Glomerular visceral epithelial cell (primary cell): ENCODE results near the gene USH1C.

Source experiments
- DNase-seq: peaks from one replicate; pipeline ENCODE4 v3.0.0-alpha.2; 2016; ENCODE audit errors: extremely low spot score

The USH1C gene

DNA sequence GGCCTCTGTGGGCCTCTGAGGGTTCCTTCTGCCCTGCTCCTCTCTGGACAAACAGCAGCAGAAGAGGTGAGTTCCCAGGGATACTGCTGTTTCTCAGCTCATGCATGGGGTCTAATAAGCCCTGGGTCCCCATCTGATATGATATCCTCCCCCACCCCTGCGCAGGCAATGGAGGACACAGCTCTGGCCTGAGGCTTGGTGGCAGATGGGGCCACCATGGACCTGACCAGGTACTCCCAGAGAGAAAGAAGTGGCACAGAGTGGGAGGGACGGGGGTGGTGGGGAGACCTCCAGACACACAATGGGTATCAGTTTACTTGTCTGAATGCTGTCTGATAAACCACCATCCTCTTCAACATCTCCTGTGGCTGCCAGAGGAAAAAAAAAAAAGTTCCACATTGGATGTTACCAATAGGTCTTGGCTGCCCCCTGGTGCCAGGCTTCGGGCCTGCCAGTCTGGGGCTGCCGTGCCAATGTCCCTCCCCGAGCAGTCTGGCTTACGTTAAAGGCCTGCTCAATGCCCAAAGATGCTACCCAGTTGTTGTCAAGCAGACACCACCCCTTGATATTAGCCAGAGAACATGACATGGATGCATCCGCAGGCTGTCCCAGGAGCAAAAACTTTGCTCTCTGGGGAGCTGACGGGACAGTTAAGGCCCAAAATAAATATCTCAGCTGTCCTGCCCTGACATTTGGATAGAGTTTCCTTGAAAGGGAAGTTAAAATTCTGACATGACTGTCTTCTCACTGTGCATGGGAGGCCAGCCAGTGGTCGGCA lies 39.7 kb downstream of the USH1C start:
- DNase-seq = peak; percentile 61

DNA sequence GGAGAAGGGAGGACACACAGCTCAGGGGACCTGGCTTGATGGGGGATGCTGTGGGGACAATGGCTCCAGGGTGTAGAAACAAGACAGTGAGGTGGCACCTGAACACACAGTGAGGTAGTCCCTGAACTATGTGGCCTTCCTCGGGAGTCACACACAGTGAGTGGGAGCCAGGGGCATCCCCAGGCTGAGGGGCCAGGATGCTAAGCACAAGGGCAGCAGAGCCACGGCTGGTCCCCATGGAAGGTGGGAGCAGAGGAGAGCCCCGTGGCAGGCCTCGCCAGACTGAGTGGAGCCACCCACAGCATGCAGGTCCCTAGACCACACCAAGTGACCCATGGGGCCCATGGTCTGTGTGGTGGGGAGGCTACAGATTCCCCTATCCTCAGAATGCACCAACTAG lies 41.6 kb downstream of the USH1C start:
- DNase-seq = no peak

DNA sequence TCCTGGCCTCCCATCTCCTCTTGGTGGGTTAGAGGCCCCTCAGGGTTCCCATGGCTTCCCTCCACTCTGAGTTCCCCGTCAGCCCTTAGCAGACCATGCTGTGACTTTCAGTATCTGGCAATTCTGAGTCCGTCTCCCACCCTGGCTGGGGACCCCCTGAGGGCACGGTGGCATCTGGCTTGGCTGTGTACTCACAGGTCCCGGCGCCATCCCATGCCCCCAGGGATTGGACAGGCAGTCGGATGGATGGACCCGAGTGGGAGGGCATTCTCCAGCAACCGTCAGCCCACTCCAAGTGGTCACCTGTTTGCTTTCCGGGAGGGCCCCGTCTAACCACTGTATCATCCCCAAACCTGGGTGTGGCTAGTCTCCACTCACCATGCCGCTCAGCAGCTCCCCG lies 43.5 kb downstream of the USH1C start:
- no peak for DNase-seq

DNA sequence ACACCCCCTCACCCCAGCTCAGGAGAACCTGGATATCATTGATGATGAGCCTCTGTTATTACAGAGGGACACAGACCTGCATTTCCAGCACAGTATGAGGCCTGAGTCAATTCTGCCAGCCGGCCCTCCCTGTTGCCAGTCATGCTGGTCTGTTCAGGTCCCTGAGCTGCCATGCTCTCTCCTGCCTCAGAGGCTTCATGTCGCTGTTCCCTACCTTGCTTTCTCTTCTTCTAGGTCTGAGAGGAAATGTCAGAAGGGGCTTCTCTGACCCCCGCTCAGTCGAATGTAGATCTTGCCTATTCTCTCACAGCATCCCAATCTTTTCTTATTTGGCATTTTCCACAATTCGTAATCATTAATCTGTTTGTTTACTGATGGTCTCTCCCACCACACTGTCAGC lies 45.7 kb downstream of the USH1C start:
- no peak for DNase-seq

DNA sequence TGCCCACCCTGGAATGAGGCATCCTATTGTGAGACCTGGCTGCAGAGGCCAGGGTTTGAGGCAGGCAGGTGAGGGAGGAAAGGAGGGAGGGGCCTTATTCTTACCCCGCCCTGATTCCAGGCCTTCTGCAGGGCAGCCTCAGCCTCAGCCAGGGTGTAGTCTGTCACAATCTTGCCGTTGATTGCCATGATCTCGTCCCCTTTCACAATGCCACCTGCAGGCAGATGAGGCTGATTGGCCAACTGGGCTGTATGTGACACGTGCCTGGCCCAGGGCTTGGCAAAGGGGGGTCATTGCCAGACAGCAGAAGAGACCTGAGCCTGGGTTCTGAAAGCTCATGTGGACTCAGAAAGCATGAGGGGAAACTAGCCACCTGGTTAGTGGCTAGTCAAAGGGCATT lies 46.2 kb downstream of the USH1C start:
- DNase-seq = no peak

DNA sequence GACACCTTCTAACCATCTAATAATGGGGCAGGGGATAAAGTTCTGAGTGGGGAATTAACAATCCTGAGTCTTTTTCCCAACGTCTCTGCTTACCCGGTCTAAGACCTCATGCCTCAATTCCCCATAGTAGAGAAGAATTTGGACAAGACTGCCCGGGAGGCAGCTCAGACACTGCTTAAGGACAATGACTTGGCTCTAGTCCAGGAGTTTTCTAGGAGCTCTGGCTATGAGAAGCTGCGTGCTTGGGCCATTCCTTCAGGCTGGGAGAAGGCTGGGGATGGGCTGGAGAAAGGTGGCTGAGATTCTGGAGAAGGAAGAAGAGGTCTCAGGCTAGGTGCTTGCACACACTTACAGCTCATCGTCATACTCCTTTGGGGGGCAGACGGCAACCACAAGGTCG lies 47.8 kb downstream of the USH1C start:
- DNase-seq = no peak

DNA sequence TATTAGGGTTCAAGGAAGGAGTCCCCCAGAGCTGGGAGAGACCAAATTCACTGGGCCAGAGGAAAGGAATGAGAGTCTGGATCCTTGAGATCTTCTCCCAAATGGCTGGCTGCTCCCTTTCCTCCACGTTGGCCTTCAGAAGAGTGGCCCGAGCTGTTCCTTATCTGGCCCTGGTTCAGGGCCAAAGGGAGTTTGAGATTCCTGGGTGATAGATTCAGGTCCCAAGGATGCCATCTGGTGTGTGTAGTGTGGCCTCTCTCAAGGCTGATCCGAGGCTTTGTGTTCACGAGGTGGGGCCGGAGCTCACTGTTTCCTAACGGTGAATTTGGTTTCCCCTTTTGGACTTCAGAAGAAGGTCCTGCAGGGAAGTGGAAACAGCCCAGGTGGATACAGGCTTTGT lies 50.2 kb downstream of the USH1C start:
- no peak for DNase-seq

DNA sequence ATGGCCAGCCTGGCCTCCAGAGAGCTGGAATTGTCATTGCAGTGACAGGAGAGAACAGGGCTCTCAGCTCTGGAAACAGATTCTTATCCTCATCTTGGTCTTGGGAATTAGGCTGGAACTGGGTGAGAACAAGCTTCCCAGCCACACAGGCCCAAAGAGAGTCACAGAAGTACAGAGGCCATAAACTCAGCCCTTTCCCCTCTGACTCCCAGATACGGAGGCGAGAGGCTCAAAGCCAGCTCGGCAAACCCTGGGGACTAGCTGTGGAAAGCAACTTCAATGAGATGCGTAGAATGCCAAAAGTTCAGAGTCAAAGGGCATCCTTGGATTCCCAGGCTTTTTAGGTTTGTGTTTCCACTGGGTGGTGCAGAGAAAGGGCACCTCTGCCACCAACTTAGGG lies 53.3 kb downstream of the USH1C start:
- DNase-seq = no peak

DNA sequence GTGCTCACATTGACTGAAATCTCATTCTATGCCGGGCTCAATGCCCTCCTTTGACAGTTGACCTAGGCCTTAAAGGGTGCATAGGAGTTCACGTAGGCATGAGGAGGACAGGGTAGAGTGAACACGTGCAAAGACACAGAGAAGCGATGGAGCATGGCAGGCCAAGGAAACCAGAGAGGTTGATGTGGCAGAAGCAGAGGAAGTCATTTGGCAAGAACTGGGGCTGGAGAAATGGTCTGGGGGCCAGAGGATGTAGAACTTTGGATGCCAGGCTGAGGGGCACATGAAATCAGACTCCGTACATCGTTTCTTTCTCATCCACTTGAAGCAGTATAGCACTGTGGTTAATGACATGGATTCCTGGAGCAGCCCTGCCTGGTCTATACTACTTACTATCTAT lies 54.0 kb downstream of the USH1C start:
- no peak for DNase-seq

DNA sequence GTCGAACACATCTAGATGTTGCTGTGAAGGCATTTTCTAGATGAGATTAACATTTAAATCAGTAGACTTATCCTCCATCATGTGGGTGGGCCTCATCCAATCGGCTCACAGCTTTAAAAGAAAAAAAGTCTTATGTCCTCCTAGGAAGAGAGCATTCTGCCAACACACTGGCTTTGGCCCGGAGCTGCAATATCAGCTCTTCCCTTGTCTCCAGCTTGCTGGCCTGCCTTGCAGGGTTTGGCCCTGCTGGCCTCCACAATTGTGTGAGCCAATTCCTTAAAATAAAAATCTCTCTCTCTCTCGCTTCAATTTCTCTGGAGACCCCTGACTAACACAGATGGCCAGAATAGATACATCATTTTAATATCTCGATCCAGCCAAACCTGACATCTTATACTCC lies 54.5 kb downstream of the USH1C start:
- DNase-seq = no peak

DNA sequence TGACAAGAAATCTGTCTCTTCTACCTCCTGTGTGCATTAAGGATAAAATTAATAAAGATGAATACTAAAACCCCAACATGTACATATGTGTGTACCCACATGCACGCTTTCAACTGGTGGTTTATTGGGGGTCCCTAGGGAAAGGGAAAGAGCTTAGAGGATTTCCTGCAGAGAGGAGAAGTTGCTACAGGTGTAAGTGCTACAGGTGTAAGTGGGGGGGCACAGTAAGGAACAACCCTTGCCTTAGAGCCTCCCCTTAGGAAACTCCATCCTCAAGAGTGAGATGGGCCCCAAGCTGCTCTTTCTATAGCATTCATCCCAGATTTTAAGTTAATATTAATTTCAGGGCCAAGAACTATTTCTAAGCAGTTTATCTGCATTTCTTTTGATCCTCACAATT lies 55.7 kb downstream of the USH1C start:
- no peak for DNase-seq

DNA sequence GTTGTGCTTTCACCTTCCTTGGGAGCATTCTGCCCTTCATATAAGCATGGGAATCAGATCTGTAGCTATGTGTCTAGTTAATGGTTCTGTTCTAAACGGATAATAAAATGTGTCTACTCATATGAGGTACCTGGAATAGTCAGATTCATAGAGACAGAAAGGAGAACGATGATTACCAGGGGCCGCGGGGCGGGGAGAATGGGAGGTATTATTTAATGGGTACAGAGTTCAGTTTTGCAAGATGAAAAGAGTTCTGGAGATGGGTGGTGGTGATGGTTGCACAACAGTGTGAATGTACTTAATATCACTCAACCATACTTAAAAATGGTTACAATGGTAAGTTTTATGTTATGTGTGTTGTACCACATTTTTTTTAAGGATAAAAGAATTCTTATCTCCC lies 57.6 kb downstream of the USH1C start:
- no peak for DNase-seq

DNA sequence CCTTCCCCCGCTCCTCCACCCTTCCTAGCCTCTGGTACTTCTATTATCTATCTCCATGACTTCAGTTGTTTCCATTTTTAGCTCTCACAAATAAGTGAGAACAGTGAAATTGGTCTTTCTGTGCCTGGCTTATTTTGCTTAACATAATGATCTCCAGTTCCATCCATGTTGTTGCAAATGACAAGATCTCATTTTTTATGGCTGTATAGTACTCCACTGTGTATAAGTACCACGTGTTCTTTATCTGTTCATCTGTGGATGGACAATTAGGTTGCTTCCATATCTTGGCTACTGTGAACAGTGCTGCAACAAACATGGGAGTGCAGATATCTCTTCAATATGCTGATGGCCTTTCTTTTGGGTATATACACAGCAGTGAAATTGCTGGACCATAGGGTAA lies 60.7 kb downstream of the USH1C start:
- DNase-seq = no peak

DNA sequence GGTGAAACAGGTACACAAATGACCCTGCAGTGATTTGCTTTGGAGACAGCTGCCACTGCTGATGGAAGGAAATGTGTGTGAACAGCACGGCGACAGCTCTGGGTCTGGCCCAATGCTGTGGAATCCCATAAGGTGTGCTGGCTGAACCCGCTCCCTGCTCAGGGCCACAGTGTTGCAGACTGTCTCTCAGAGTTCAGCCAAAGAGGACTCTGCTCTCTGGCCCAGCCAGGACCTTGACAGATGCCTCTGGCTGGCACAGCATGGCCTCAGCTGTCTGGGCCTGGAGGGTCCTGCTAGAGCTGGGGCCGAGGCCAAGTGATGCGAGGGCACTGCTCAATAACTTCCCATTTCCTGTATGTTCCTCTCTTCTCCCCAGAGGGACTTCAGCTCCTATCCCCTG lies 62.3 kb downstream of the USH1C start:
- no peak for DNase-seq

DNA sequence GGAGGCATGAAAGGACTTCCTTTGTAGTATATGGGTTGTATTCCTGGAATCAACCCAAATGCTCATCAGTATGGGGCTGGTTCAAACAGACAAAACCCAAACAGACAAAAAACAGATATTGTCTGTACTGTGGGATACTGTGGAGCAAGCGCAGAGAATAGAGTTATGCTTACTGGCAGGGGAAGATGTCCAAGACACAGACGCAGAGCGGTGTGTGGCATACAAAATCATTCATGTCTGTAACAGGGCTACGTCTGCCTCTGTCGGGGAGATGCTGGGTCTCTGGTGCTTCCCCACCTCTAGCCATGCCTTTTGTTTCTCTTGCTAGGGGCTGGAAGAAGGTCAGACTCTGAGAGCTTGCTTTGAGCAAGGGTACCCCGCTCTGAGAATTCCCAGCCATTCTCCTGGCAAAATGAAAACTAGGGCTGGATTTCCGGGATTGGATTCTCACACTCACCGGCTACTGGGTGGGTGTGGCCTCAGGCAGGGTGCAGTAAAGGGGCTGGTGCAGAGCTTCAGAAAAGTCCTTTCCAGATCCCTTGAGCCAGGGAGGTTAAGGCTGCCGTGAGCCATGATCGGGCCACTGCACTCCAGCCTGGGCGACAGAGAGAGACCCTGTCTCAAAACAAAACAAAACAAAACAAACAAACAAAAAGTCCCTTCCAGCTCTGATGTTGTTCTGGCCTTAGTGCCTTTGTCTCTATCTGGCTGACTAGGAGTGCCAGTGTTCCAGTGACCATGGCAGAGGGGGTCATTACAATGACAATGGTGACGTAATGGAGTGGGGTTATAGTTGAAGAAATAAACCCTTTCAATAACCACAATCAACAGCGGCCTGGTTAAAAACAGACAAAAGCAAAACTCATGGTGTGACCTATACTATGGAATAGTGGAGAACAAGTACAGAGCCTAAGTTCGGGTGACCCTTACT lies 64.7 kb downstream of the USH1C start:
- DNase-seq = peak; percentile 7

DNA sequence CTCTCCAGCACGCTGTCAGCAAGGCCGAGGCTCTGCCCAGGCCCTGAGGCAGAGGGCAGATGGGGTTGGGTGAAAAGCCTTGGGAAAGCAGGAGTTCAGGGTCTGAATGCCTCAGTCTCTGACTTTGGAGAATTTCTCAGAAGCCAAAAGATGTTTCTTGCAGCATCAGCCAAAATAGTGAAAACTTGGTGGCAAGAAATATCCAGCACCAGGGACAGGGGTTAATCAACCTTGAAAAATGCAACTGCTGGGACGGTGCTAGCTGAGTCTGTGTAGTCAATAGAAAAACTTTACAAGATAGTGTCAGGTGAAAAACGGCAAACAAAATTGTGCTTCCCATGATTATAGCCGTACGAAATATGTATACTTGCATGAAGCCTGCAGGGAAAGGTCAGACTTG lies 66.1 kb downstream of the USH1C start:
- DNase-seq = no peak

DNA sequence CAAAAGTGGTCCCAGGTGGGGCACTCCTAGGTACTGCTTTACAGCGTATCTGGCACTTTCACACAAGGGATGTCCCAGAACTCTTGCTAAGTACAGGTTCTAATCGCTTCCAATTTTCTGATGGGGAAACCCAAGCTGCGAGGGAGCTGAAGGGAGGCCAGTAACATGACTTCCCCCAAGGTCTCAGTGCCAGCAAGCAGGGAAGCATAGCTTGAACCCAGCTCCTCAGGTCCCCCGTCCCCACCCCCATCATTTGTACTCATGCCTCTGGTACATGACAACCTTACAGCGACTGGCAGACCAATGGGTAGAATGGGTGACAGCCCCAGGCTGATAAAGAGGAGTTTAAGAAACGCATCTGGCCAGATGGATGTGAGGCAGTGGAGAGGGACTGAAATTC lies 66.9 kb downstream of the USH1C start:
- no peak for DNase-seq

DNA sequence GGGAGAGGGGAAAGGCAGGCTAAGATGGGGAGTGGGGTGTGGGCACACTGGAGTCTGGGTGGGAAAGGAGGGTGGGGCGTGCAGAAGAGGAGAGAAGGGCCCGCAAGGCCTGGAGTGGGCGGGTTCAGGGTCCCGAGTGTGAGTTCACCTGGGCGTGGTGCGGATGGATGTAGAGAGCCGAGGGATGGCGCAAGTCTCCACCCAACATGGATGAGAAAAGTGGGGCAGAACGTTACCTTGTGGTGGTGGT lies 67.2 kb downstream of the USH1C start:
- no peak for DNase-seq

DNA sequence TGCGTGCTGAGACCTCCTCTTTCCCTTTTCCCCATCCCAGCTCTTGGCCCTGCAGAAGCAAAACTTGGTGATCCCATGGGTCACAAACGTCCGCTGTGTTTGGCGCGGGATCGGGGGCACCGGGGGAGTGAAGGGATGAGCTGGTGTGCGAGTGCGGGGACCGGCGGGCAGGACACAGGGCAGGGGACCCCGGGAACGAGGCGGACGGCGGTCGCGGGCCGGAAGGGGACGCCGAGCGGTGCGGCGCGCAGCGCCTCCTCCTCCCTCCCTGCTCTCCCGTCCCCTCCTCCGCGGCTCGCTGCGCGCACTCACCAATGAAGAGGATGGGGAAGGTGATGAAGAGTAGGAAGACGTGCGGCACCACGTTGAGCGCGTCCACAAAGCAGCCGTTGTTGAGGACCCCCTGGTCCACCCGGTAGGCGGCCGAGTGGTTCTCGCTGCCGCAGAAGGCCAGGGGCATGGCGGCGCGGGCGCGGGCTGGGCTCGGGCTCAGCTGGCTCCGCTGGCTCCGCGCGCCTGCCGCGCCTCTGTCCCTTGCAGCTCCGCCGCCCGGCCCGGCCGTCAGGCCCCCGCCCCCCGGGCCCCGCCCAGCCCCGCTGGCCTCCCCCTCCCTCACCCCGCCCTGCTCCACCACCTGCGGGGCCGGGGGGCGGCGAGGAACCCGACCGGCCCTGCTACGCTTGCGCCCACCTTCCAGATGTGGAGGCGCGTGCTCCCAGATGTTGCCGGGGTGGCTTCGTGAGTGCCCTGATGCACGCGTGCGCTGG lies 67.7 kb downstream of the USH1C start, which contains the start of gene ABCC8:
Gene ABCC8 (minus strand): TSS at position 529 of the 767 bp plus-strand sequence. CDS start 69 bp downstream, at position 460.
- no peak for DNase-seq

DNA sequence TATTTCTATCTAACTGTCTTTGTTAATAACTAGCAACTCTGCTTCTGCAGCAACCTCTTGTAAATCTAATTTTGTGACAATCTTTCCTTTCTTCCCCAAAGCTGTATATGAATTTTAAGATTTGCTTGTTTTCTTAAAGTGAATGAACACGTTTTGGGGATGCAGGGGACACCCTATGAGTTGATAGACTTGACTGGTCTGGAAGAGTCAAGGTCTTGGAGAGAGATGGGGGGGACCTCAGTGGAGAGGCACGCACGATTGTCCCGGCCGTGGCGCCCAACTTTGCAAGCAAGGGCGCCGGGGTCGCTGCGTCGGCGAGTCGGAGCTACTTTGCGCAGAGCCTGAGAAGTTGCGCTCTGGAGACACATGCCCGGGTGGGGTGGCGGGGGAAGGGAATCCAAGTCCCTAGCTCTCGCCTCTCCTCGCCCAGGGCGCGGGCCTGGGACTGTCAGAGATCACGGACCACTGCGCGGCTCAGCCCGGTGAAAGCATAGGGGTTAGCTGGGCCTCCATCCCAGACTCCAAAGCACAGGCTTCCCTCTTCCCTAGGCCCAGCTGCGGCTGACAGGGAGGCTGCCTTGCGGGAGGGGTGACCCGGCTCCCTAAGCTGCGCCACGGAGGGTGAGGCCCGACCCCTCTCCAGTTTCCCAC lies 68.4 kb downstream of the USH1C start:
- no peak for DNase-seq

DNA sequence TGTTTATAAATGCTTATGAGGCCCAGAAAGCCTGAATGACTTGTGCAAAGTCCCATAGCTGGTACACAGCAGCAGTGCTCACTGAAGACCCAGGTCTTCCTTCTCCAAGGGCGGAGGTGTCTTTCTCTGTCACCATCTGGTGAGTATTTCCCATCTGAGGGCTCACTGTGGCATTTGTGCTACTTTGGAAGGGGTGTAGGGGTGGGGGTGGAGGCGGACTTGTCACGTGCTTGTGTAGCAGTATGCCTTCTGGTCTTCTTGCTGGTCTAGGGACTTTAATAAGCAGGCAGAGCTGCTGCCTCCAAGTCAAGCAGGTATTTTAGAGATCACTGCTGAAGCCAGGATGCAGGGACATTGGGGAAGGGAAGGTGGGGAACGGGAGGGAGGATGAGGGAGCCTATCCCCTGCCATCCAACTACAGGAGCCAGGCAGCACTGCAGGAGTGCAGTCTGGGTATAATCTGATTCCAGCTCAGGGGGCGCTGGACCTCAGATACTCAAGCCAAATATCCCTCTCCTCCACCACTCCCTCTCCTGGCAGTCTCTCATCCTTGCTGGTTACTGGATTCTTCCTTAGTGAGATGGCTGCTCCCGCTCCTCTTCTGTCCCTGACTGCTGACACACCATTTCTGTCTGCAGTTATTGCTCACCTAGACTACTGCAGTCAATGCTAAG lies 71.0 kb downstream of the USH1C start:
- peak; percentile 6 for DNase-seq
